ENCODE data around the gene UBB. TPM values are rescaled to one million over a fixed set of nuclear protein-coding genes. Genes with fewer than 3 reads are reported as not detected.
"Not testable (repeated sequence)": the region's sequence is repeated elsewhere in the genome, so short reads cannot be mapped to it uniquely, and the experiment has no call there.

Gene UBB
- polyA plus RNA-seq, 1 donor from 2014 or later = 2,178 TPM

GRCh38 chr17:16386126-16386507, 5.2 kb downstream of the UBB start:
- Mint-ChIP-seq H3K4me1 (peaks cover 29 to 39% (median 35%) of the 10 kb centered on the region in 3 donors), H3K27ac (peak overlapping the region in 1 of 3 donors; percentile 78), H3K4me3 (peak overlapping the region; percentile 85 to 95 (median 92))
- not testable (repeated sequence) for H3K36me3 Mint-ChIP-seq, H3K9me3 Mint-ChIP-seq, H3K27me3 Mint-ChIP-seq

GRCh38 chr17:16391451-16391850, 10.6 kb downstream of the UBB start:
- peak overlapping the region in 1 of 4 donors; percentile 24 for H3K4me3 Mint-ChIP-seq
- H3K27me3 Mint-ChIP-seq = no peaks in the 10 kb centered on the region
- H3K36me3 Mint-ChIP-seq = no peaks in the 10 kb centered on the region

GRCh38 chr17:16392491-16392890, 11.6 kb downstream of the UBB start:
- not testable (repeated sequence) for H3K4me3 Mint-ChIP-seq, H3K4me1 Mint-ChIP-seq, H3K36me3 Mint-ChIP-seq, H3K27me3 Mint-ChIP-seq, H3K27ac Mint-ChIP-seq, H3K9me3 Mint-ChIP-seq

More at GRCh38 chr17:16391451-16391850, 10.6 kb downstream of the UBB start:
- Mint-ChIP-seq H3K9me3 (no peaks in the 10 kb centered on the region), H3K27ac (peak overlapping the region in 1 of 3 donors; percentile 71), H3K4me1 (peaks cover 5 to 6% (median 5%) of the 10 kb centered on the region in 3 donors)

- not testable (repeated sequence) for H3K4me3 Mint-ChIP-seq, H3K27ac Mint-ChIP-seq
Observed at GRCh38 chr17:16395887-16396286, 15.0 kb downstream of the UBB start.

GRCh38 chr17:16396693-16397092, 15.8 kb downstream of the UBB start:
- not testable (repeated sequence) for H3K4me3 Mint-ChIP-seq, H3K27me3 Mint-ChIP-seq, H3K36me3 Mint-ChIP-seq, H3K9me3 Mint-ChIP-seq
- Mint-ChIP-seq H3K4me1 (peaks cover 8 to 13% (median 13%) of the 10 kb centered on the region in 3 donors), H3K27ac (peak overlapping the region in 1 of 3 donors; percentile 29)

More at GRCh38 chr17:16395887-16396286, 15.0 kb downstream of the UBB start:
- H3K27me3 Mint-ChIP-seq, H3K9me3 Mint-ChIP-seq, H3K36me3 Mint-ChIP-seq: not testable (repeated sequence)
- H3K4me1 Mint-ChIP-seq = peaks cover 8 to 13% (median 13%) of the 10 kb centered on the region in 3 donors

GRCh38 chr17:16398270-16399267, 17.7 kb downstream of the UBB start:
- Mint-ChIP-seq H3K4me3 (peak overlapping the region in 3 of 4 donors; percentile 38 to 80 (median 49)), H3K9me3 (no peaks in the 10 kb centered on the region), H3K36me3 (peaks cover 2% of the 10 kb centered on the region), H3K4me1 (peaks cover 8 to 13% (median 13%) of the 10 kb centered on the region in 3 donors), H3K27ac (peak overlapping the region in 2 of 3 donors; percentile 0 to 20), H3K27me3 (no peaks in the 10 kb centered on the region)

GRCh38 chr17:16403847-16404246, 23.0 kb downstream of the UBB start:
- Mint-ChIP-seq H3K4me1 (peaks cover 7 to 13% (median 9%) of the 10 kb centered on the region in 3 donors), H3K27me3 (peaks cover 14% of the 10 kb centered on the region)
- H3K27ac Mint-ChIP-seq, H3K9me3 Mint-ChIP-seq, H3K4me3 Mint-ChIP-seq, H3K36me3 Mint-ChIP-seq: not testable (repeated sequence)

GRCh38 chr17:16406742-16407674, 26.1 kb downstream of the UBB start:
- Mint-ChIP-seq H3K4me3 (peak overlapping the region in 3 of 4 donors; percentile 48 to 81 (median 65)), H3K9me3 (no peaks in the 10 kb centered on the region), H3K27ac (no peak overlapping the region), H3K27me3 (peaks cover 14% of the 10 kb centered on the region), H3K4me1 (peaks cover 7 to 11% (median 8%) of the 10 kb centered on the region in 3 donors), H3K36me3 (no peaks in the 10 kb centered on the region)

- H3K4me3 Mint-ChIP-seq = peak overlapping the region; percentile 48 to 77 (median 60)
- no peaks in the 10 kb centered on the region for H3K9me3 Mint-ChIP-seq
- peaks cover 14% of the 10 kb centered on the region for H3K27me3 Mint-ChIP-seq
- peaks cover 7 to 11% (median 8%) of the 10 kb centered on the region in 3 donors for H3K4me1 Mint-ChIP-seq
- H3K36me3 Mint-ChIP-seq = no peaks in the 10 kb centered on the region
- peak overlapping the region in 2 of 3 donors; percentile 5 to 10 for H3K27ac Mint-ChIP-seq
Observed at GRCh38 chr17:16407911-16408588, 27.2 kb downstream of the UBB start.

GRCh38 chr17:16415031-16415924, 34.4 kb downstream of the UBB start, which contains the start of gene TRPV2:
TSS of gene TRPV2 (plus strand) at chr17:16415571. CDS start at chr17:16417669, 2,098 bp downstream.
- Mint-ChIP-seq H3K27ac (peak within 1 kb of the TSS; percentile 88 to 98 (median 97)), H3K27me3 (no peaks in the 10 kb centered on the region), H3K9me3 (no peaks in the 10 kb centered on the region), H3K36me3 (peaks cover 10% of the 10 kb centered on the region), H3K4me1 (peaks cover 14 to 27% (median 24%) of the 10 kb centered on the region in 3 donors), H3K4me3 (peak within 1 kb of the TSS; percentile 88 to 100 (median 96))

GRCh38 chr17:16417399-16417798, 36.5 kb downstream of the UBB start:
- H3K27ac Mint-ChIP-seq = peak overlapping the region in 1 of 3 donors; percentile 39
- H3K9me3 Mint-ChIP-seq = no peaks in the 10 kb centered on the region
- peaks cover 14 to 29% (median 24%) of the 10 kb centered on the region in 3 donors for H3K4me1 Mint-ChIP-seq
- peaks cover 10% of the 10 kb centered on the region for H3K36me3 Mint-ChIP-seq
- H3K27me3 Mint-ChIP-seq = no peaks in the 10 kb centered on the region
- H3K4me3 Mint-ChIP-seq = peak overlapping the region in 3 of 4 donors; percentile 39 to 100 (median 88)

GRCh38 chr17:16417896-16418684, 37.2 kb downstream of the UBB start:
- H3K27ac Mint-ChIP-seq = peak overlapping the region; percentile 31 to 66 (median 39)
- peak overlapping the region; percentile 12 to 76 (median 56) for H3K4me3 Mint-ChIP-seq
- H3K27me3 Mint-ChIP-seq = no peaks in the 10 kb centered on the region
- no peaks in the 10 kb centered on the region for H3K9me3 Mint-ChIP-seq
- H3K4me1 Mint-ChIP-seq = peaks cover 14 to 29% (median 24%) of the 10 kb centered on the region in 3 donors
- H3K36me3 Mint-ChIP-seq = peaks cover 10% of the 10 kb centered on the region

GRCh38 chr17:16418685-16419068, 37.8 kb downstream of the UBB start:
- H3K27ac Mint-ChIP-seq = peak overlapping the region; percentile 66 to 90 (median 78)
- peaks cover 10% of the 10 kb centered on the region for H3K36me3 Mint-ChIP-seq
- peaks cover 14 to 29% (median 24%) of the 10 kb centered on the region in 3 donors for H3K4me1 Mint-ChIP-seq
- peak overlapping the region in 2 of 4 donors; percentile 12 to 76 for H3K4me3 Mint-ChIP-seq
- no peaks in the 10 kb centered on the region for H3K27me3 Mint-ChIP-seq
- H3K9me3 Mint-ChIP-seq = no peaks in the 10 kb centered on the region

Measured in IgD-negative memory B cell (primary cell).